Vagina (tissue), 2 donors: ENCODE measurements around the gene H6PD. TPM values are rescaled to one million over a fixed set of nuclear protein-coding genes. Genes with fewer than 3 reads are reported as not detected.

Source experiments
- DNase-seq, 2 donors: peaks; one replicate each; pipeline ENCODE4 v3.0.0-alpha.2; 2017; ENCODE audit errors: extremely low spot score in 2 of 2
- H3K27ac ChIP-seq: fragments of 200-600 bp; sonication (generic); one replicate; pipeline ENCODE4 v1.5.1; 2019
- H3K27me3 ChIP-seq: fragments of 200-600 bp; sonication (generic); one replicate; pipeline ENCODE4 v1.5.1; 2019
- H3K36me3 ChIP-seq, 2 donors: fragments of 200-600 bp; sonication (generic); one replicate each; pipeline ENCODE4 v1.5.1; 2017 to 2019
- H3K4me1 ChIP-seq: fragments of 200-600 bp; sonication (generic); one replicate; pipeline ENCODE4 v1.5.1; 2019
- H3K4me3 ChIP-seq, 2 donors: fragments of 200-600 bp; sonication (generic); 1 replicate in 1 of 2; 2 replicates in 1 of 2; pipeline ENCODE4 v1.5.1; 2016 to 2019
- H3K9me3 ChIP-seq: fragments of 200-600 bp; sonication (generic); one replicate; pipeline ENCODE4 v1.5.1; 2019
- CTCF ChIP-seq, 3 experiments: fragments of 450-650 bp in 2 of 3; fragments of 200-600 bp in 1 of 3; sonication (generic) in 1 of 3; IDR thresholded peaks; one replicate each; pipeline ENCODE4 v1.5.1; 2017 to 2019; ENCODE audit warnings: antibody characterized with exemption in 3 of 3, mild to moderate bottlenecking in 2 of 3, moderate library complexity in 2 of 3
- POLR2A ChIP-seq, 2 donors: fragments of 450-650 bp; IDR thresholded peaks; one replicate each; pipeline ENCODE4 v1.6.1; 2017; ENCODE audit warnings: antibody characterized with exemption in 2 of 2, mild to moderate bottlenecking in 2 of 2, moderate library complexity in 2 of 2
- POLR2AphosphoS5 ChIP-seq, 2 donors: sonication (generic); formaldehyde crosslinking; IDR thresholded peaks; one replicate each; pipeline ENCODE4 v1.9.0; 2017; ENCODE audit warnings: antibody characterized with exemption in 2 of 2, mild to moderate bottlenecking in 2 of 2, low read depth in 1 of 2; ENCODE audit not compliant: insufficient read depth in 1 of 2
- intact Hi-C: fragments of 100-400 bp; cut with DNase I; formaldehyde crosslinking; loops from one replicate; pipeline ENCODE4 v1.15.1; 2023
- total RNA-seq: library from RNA; depleted of rRNA; stranded (reverse); fragments of >200 nt; gene quantifications from one replicate; pipeline ENCODE4 v1.2.3, GENCODE V29; 2016

Gene H6PD
- total RNA-seq, 1 donor from 2014 or later = 65.1 TPM

DNA sequence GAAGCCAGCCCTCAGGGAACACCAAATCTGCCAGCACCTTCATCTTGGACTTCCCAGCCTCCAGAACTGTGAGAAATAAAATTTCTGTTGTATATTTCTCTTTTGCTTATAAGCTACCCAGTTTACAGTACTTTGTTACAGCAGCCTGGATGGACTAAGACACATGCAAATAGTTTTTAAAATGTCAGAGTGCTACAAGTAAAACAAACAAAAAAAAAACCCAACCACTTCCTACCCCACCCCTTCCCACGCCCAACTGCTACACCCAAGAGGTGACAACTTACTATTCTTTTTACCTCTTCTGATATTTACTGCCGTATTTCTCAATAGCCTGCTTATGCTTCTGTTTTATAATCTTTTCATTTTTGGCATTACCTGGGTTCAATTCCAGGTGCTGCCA lies 49.5 kb downstream of the H6PD start:
- peaks cover 25% of the 10 kb centered on the region for H3K4me1 ChIP-seq
- no peak overlapping the region for H3K4me3 ChIP-seq
- intact Hi-C loops = no loop called here
- no peaks in the 10 kb centered on the region for H3K27me3 ChIP-seq
- no peaks in the 10 kb centered on the region for H3K36me3 ChIP-seq
- DNase-seq = no peak
- H3K9me3 ChIP-seq = peaks cover 6% of the 10 kb centered on the region
- no peak overlapping the region for H3K27ac ChIP-seq
- TF ChIP-seq POLR2A (IDR thresholded peaks at IDR 0.05) (no peak), CTCF (IDR thresholded peaks at IDR 0.05) (no peak), POLR2AphosphoS5 (IDR thresholded peaks at IDR 0.05; ENCODE audit: insufficient read depth in 1 of 2, low read depth in 1 of 2) (no peak)

DNA sequence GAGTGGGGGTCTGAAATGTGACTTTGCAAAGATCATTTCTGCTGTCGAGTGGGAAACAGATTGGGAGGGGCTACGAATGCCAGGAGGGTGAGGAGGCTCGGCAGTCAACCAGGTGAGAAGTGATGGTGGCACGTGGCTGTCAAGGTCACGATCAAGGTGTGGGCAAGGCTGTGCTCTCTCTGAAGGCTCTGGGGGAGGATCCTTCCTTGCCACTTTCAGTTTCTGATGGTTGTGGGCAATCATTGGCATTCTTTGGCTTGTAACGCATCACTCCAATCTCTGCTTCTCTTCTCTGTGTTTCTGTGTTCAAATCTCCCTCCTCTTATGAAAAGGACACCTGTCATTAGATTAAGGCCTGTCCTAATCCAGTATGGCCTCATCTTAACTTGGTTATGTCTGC lies 52.0 kb downstream of the H6PD start:
- intact Hi-C loops = loop anchor here (5.0 kb wide), 1 partner anchor 171 kb away; no protein-coding TSS in a partner anchor
- no peak for TF ChIP-seq CTCF (IDR thresholded peaks at IDR 0.05)
- no peak for TF ChIP-seq POLR2AphosphoS5 (IDR thresholded peaks at IDR 0.05; ENCODE audit: insufficient read depth in 1 of 2, low read depth in 1 of 2)
- no peak for TF ChIP-seq POLR2A (IDR thresholded peaks at IDR 0.05)
- H3K9me3 ChIP-seq = peaks cover 6% of the 10 kb centered on the region
- no peaks in the 10 kb centered on the region for H3K36me3 ChIP-seq
- DNase-seq = no peak
- H3K4me3 ChIP-seq = no peak overlapping the region
- no peak overlapping the region for H3K27ac ChIP-seq
- peaks cover 25% of the 10 kb centered on the region for H3K4me1 ChIP-seq
- H3K27me3 ChIP-seq = no peaks in the 10 kb centered on the region

DNA sequence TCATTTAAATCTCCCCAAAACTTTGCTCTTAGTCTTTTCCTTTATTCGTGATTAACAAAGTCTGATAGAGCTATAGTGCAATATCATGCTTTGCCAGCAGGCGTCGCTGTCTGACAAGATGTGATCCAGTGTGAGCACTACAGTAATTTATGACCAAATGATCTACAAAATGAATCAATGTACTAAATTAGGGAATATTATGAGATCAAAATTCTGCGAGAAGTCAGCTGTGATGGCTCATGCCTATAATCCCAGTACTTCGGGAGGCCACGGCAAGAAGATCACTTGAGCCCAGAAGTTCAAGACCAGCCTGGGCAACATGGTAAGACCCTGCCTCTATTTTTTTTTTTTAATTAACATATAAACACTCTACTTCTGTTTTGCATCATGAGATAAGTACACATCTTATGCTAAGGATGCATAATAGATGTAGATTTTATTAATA lies 54.5 kb downstream of the H6PD start:
- intact Hi-C loops = loop anchor here (5.0 kb wide), 1 partner anchor 168 kb away; no protein-coding TSS in a partner anchor
- TF ChIP-seq POLR2AphosphoS5 (IDR thresholded peaks at IDR 0.05; ENCODE audit: insufficient read depth in 1 of 2, low read depth in 1 of 2) (no peak), CTCF (IDR thresholded peaks at IDR 0.05) (peak; percentile 64 to 94 (median 86)), POLR2A (IDR thresholded peaks at IDR 0.05) (no peak)
- H3K27me3 ChIP-seq = no peaks in the 10 kb centered on the region
- peak overlapping the region; percentile 98 for H3K27ac ChIP-seq
- no peaks in the 10 kb centered on the region for H3K36me3 ChIP-seq
- H3K9me3 ChIP-seq = peaks cover 6% of the 10 kb centered on the region
- DNase-seq = no peak
- peaks cover 28% of the 10 kb centered on the region for H3K4me1 ChIP-seq
- no peak overlapping the region for H3K4me3 ChIP-seq

DNA sequence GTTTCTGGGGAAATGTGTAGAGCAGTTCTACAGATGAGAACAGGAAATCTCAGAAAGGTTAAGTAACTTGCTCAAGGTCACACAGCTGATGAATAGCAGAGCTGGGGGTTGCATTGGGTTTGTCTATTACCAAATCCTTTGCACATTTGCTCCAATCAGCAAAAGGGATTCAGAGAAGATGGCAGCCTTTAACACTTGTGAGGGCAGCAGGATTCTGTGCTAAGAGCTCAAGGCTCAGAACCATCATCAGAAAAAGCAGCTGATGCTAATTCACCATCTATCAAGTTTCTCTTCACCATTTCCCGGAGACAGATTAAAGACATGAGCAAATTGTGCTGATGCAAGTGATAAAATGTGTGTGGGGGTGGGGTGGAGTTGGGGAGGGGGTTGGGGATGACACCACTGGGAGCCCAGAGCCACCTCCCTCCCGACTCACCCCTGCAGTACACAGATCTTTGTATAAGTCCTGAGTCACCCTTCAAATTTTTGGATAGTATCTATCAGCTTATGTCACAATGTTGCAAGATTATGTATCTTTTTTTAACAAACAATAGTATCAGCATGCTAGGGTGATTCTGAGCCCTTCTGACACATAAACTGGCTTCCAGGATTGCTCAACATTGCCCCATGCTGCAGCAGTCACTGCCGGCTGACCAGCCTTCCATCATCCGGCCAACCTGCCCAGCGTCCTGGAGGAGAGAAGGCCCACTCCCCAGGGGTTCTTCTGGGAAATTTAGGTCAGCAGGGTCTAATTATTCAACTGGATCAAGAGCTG lies 55.3 kb downstream of the H6PD start:
- peaks cover 6% of the 10 kb centered on the region for H3K9me3 ChIP-seq
- peaks cover 36% of the 10 kb centered on the region for H3K4me1 ChIP-seq
- H3K36me3 ChIP-seq = no peaks in the 10 kb centered on the region
- no peak for DNase-seq
- TF ChIP-seq POLR2AphosphoS5 (IDR thresholded peaks at IDR 0.05; ENCODE audit: insufficient read depth in 1 of 2, low read depth in 1 of 2) (peak; percentile 58 to 76), CTCF (IDR thresholded peaks at IDR 0.05) (no peak)
- no peak overlapping the region for H3K4me3 ChIP-seq
- H3K27ac ChIP-seq = peak overlapping the region; percentile 98
- no peaks in the 10 kb centered on the region for H3K27me3 ChIP-seq
- intact Hi-C loops = loop anchor here (5.0 kb wide), 1 partner anchor 167 kb away; no protein-coding TSS in a partner anchor

GRCh38 chr1:9291914-9292360 lies 57.4 kb downstream of the H6PD start:
- TF ChIP-seq POLR2A (IDR thresholded peaks at IDR 0.05) (no peak), CTCF (IDR thresholded peaks at IDR 0.05) (no peak), POLR2AphosphoS5 (IDR thresholded peaks at IDR 0.05; ENCODE audit: insufficient read depth in 1 of 2, low read depth in 1 of 2) (no peak)
- peaks cover 57% of the 10 kb centered on the region for H3K4me1 ChIP-seq
- H3K36me3 ChIP-seq = no peaks in the 10 kb centered on the region
- intact Hi-C loops = loop anchor here (2.0 kb wide), 1 partner anchor 83 kb away; no protein-coding TSS in a partner anchor
- peak overlapping the region; percentile 98 for H3K27ac ChIP-seq
- H3K4me3 ChIP-seq = peak overlapping the region; percentile 94 to 98
- no peaks in the 10 kb centered on the region for H3K27me3 ChIP-seq
- H3K9me3 ChIP-seq = peaks cover 6% of the 10 kb centered on the region
- no peak for DNase-seq
